ENCODE measurements around the gene SLC23A3.

The SLC23A3 gene, protein sequence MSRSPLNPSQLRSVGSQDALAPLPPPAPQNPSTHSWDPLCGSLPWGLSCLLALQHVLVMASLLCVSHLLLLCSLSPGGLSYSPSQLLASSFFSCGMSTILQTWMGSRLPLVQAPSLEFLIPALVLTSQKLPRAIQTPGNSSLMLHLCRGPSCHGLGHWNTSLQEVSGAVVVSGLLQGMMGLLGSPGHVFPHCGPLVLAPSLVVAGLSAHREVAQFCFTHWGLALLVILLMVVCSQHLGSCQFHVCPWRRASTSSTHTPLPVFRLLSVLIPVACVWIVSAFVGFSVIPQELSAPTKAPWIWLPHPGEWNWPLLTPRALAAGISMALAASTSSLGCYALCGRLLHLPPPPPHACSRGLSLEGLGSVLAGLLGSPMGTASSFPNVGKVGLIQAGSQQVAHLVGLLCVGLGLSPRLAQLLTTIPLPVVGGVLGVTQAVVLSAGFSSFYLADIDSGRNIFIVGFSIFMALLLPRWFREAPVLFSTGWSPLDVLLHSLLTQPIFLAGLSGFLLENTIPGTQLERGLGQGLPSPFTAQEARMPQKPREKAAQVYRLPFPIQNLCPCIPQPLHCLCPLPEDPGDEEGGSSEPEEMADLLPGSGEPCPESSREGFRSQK

GRCh38 chr2:219169930-219170654, at the start of gene SLC23A3:
Gene SLC23A3, minus strand, starts transcription at chr2:219170029. Its CDS starts 45 bp downstream, at chr2:219169984.
- no peak within 1 kb of the TSS for H3K4me3 ChIP-seq (ENCODE audit: severe bottlenecking)
- no peak within 1 kb of the TSS for H3K27ac ChIP-seq (ENCODE audit: poor library complexity, severe bottlenecking)
- no peaks in the 10 kb centered on the region for H3K4me1 ChIP-seq (ENCODE audit: insufficient read depth, poor library complexity, severe bottlenecking)
- no peak for TF ChIP-seq CTCF (IDR thresholded peaks at IDR 0.05; ENCODE audit: poor library complexity, severe bottlenecking)
- no peak for DNase-seq (ENCODE audit: low spot score)
- ATAC-seq (ENCODE audit: low read depth) = no peak
- H3K27me3 ChIP-seq (ENCODE audit: insufficient read depth, poor library complexity, severe bottlenecking) = no peaks in the 10 kb centered on the region
- H3K9me3 ChIP-seq (ENCODE audit: severe bottlenecking) = no peaks in the 10 kb centered on the region
- H3K36me3 ChIP-seq (ENCODE audit: low read depth) = peaks cover 21% of the 10 kb centered on the region

DNA sequence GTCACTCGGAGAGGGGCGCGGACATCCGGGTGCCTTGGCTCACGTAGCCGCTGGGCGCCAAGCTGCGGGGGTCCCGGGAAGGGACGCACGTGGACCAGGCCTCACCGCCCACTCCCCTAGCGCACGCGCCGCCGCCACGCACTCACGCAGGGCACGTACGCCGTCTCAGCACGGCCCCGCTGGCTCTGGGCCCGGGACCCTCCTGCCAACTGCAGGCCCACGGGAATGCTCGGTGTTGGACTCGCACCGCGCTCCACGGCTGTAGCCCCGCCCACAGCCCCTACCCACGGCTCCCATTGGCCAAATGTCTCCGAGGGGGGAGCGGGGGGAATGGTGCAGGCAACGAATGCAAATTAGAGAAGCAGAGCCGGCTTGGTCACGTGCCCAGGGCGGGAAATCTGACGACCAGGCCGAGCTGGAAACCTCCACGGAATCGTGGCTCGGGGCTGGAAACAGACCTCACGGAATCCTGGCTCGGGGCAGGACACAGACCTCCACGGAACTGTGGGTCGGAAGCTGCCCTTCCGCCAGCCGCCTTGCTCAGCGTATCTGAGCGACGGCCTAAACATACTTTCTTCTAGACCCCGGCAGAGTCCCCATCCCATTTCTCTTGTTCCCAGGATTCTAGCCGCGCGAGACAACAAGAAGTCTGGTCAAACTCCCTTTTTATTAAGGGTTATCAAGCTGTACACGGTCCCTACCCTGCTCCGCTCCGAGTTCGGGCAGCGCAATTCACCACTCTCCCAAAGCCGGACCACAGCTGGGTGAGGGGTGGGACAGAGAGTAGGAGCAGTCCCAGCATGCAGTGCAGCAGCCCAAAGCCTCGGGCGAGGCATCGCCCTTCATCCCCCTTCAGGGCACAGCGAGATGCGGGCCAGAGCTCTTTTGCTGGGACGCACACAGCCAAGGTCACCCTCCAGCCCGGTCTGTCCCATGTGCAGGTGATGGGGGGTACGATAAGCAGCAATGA, 49.2 kb upstream of the SLC23A3 start, which contains the start of gene ABCB6:
TSS of gene ABCB6 (minus strand) at position 227 of the 970 bp plus-strand sequence. CDS start 285 bp downstream, outside the sequence.
- H3K36me3 ChIP-seq (ENCODE audit: low read depth) = peaks cover 45% of the 10 kb centered on the region
- peak within 1 kb of the TSS; percentile 91 for H3K27ac ChIP-seq (ENCODE audit: poor library complexity, severe bottlenecking)
- ATAC-seq (ENCODE audit: low read depth) (peak; percentile 66), DNase-seq (ENCODE audit: low spot score) (peak; percentile 95)
- no peaks in the 10 kb centered on the region for H3K9me3 ChIP-seq (ENCODE audit: severe bottlenecking)
- TF ChIP-seq CTCF (IDR thresholded peaks at IDR 0.05; ENCODE audit: poor library complexity, severe bottlenecking) = no peak
- no peaks in the 10 kb centered on the region for H3K27me3 ChIP-seq (ENCODE audit: insufficient read depth, poor library complexity, severe bottlenecking)
- H3K4me3 ChIP-seq (ENCODE audit: severe bottlenecking) = peak within 1 kb of the TSS; percentile 43
- peaks cover 4% of the 10 kb centered on the region for H3K4me1 ChIP-seq (ENCODE audit: insufficient read depth, poor library complexity, severe bottlenecking)

DNA sequence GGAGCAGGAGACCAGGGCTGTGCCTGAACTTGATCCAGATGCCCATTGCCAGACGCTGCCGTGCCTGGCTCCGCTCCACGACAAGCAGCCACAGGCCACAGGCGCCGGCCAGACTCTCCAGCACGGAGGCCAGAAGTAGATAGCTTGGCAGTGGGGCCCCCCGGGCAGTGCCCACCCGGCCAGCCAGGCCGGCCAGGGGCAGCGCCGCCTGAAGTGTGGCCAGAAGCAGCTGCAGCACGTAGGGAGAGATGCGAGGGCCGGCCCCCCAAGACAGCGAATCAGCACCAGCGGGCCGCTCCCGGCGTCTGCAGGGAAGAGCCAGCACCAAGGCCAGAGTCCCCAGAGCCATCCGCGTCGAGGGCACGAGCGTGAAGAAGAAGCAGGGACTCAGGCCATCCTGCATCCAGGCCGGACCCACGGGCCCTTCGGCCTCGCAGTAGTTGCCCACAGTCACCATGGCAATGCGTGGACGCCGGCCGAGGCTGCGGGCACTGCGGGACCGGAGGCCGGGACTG, 48.4 kb upstream of the SLC23A3 start:
- peak overlapping the region; percentile 43 for H3K4me3 ChIP-seq (ENCODE audit: severe bottlenecking)
- H3K36me3 ChIP-seq (ENCODE audit: low read depth) = peaks cover 45% of the 10 kb centered on the region
- ATAC-seq (ENCODE audit: low read depth) (peak; percentile 72), DNase-seq (ENCODE audit: low spot score) (no peak)
- H3K4me1 ChIP-seq (ENCODE audit: insufficient read depth, poor library complexity, severe bottlenecking) = peaks cover 4% of the 10 kb centered on the region
- no peaks in the 10 kb centered on the region for H3K9me3 ChIP-seq (ENCODE audit: severe bottlenecking)
- H3K27me3 ChIP-seq (ENCODE audit: insufficient read depth, poor library complexity, severe bottlenecking) = no peaks in the 10 kb centered on the region
- TF ChIP-seq CTCF (IDR thresholded peaks at IDR 0.05; ENCODE audit: poor library complexity, severe bottlenecking) = no peak
- H3K27ac ChIP-seq (ENCODE audit: poor library complexity, severe bottlenecking) = peak overlapping the region; percentile 91

GRCh38 chr2:219216535-219216915, 46.7 kb upstream of the SLC23A3 start:
- no peaks in the 10 kb centered on the region for H3K27me3 ChIP-seq (ENCODE audit: insufficient read depth, poor library complexity, severe bottlenecking)
- peaks cover 54% of the 10 kb centered on the region for H3K36me3 ChIP-seq (ENCODE audit: low read depth)
- peaks cover 4% of the 10 kb centered on the region for H3K4me1 ChIP-seq (ENCODE audit: insufficient read depth, poor library complexity, severe bottlenecking)
- H3K4me3 ChIP-seq (ENCODE audit: severe bottlenecking) = no peak overlapping the region
- DNase-seq (ENCODE audit: low spot score) (no peak), ATAC-seq (ENCODE audit: low read depth) (no peak)
- H3K9me3 ChIP-seq (ENCODE audit: severe bottlenecking) = no peaks in the 10 kb centered on the region
- no peak overlapping the region for H3K27ac ChIP-seq (ENCODE audit: poor library complexity, severe bottlenecking)
- no peak for TF ChIP-seq CTCF (IDR thresholded peaks at IDR 0.05; ENCODE audit: poor library complexity, severe bottlenecking)
